MCF 10A (cell line): ENCODE data around the gene HECA. TPM values are rescaled to one million over a fixed set of nuclear protein-coding genes. Genes with fewer than 3 reads are reported as not detected.
A peak's percentile ranks its signal among the peaks of the same experiment; 100 is the strongest.
"Not testable (repeated sequence)": the region's sequence is repeated elsewhere in the genome, so short reads cannot be mapped to it uniquely, and the experiment has no call there.

Source experiments
- BruUV-seq: library from RNA; stranded (reverse); fragments of 400-500 nt; replicated peaks from 2 replicates; lab custom pipeline; 2021; lab: Mats Ljungman, UMichigan
- CTCF ChIA-PET: fragments of 300-600 bp; sonication (Branson Sonifier 250); formaldehyde crosslinking; extraction: SDS; loops from one replicate; lab custom pipeline; 2021; ENCODE audit warnings: antibody characterized with exemption, inconsistent platforms; lab: Yijun Ruan, JAX
- POLR2A ChIA-PET: fragments of 300-600, 350-650 bp; sonication (Branson Sonifier 250); formaldehyde crosslinking; extraction: SDS; loops from one replicate; lab custom pipeline; 2020; ENCODE audit warnings: antibody characterized with exemption, inconsistent platforms; lab: Yijun Ruan, JAX
- DNase-seq: peaks from one replicate; pipeline ENCODE4 v3.0.0-alpha.2; 2018; ENCODE audit not compliant: unreplicated experiment
- H3K27ac Mint-ChIP-seq: one replicate; pipeline ENCODE4 v1.8.0; 2022; ENCODE audit warnings: mild to moderate bottlenecking, low read depth, mixed read lengths; ENCODE audit not compliant: unreplicated experiment
- H3K27me3 Mint-ChIP-seq: one replicate; pipeline ENCODE4 v1.8.0; 2022; ENCODE audit warnings: mixed read lengths; ENCODE audit not compliant: insufficient read depth, unreplicated experiment
- H3K36me3 Mint-ChIP-seq: one replicate; pipeline ENCODE4 v1.8.0; 2022; ENCODE audit warnings: mild to moderate bottlenecking, moderate library complexity, mixed read lengths; ENCODE audit not compliant: insufficient read depth, unreplicated experiment
- H3K4me1 Mint-ChIP-seq: one replicate; pipeline ENCODE4 v1.8.0; 2022; ENCODE audit warnings: mixed read lengths; ENCODE audit not compliant: insufficient read depth, unreplicated experiment
- H3K4me3 Mint-ChIP-seq: one replicate; pipeline ENCODE4 v1.8.0; 2022; ENCODE audit warnings: mild to moderate bottlenecking, moderate library complexity, mixed read lengths; ENCODE audit not compliant: unreplicated experiment
- H3K9me3 Mint-ChIP-seq: one replicate; pipeline ENCODE4 v1.8.0; 2022; ENCODE audit warnings: mixed read lengths; ENCODE audit not compliant: unreplicated experiment
- CTCF ChIP-seq: fragments of 200-600 bp; IDR thresholded peaks from one replicate; pipeline ENCODE4 v1.8.0; 2022; ENCODE audit warnings: antibody characterized with exemption, mild to moderate bottlenecking; ENCODE audit not compliant: unreplicated experiment
- intact Hi-C: fragments of 100-400 bp; cut with micrococcal nuclease; formaldehyde crosslinking; loops from 2 replicates; pipeline ENCODE4 v1.14.1; 2022
- total RNA-seq: library from RNA; stranded (reverse); gene quantifications from 2 replicates; pipeline ENCODE4 v1.2.3, GENCODE V29; 2022

Gene HECA
- total RNA-seq, 1 experiment from 2014 or later, result 11.1 TPM

GRCh38 chr6:139119552-139119951 lies 15.3 kb upstream of the HECA start:
- Mint-ChIP-seq H3K27me3 (no peaks in the 10 kb centered on the region), H3K4me3 (no peak overlapping the region), H3K27ac (no peak overlapping the region), H3K4me1 (peaks cover under 1% of the 10 kb centered on the region), H3K9me3 (peaks cover 9% of the 10 kb centered on the region), H3K36me3 (no peaks in the 10 kb centered on the region)
- no peak for DNase-seq
- no peak for TF ChIP-seq CTCF
- POLR2A ChIA-PET, result interaction anchor here (0.7 kb wide), 1 partner anchor 15 kb away, joined by 3 read pairs; no protein-coding TSS in a partner anchor
- no TSS peak for BruUV-seq
- CTCF ChIA-PET, result no interaction called here
- intact Hi-C loops, result no loop called here

- CTCF ChIA-PET, result interaction anchor here (1.1 kb wide), 1 partner anchor 97 kb away, joined by 4 read pairs; no protein-coding TSS in a partner anchor
- peaks cover 22% of the 10 kb centered on the region for H3K4me1 Mint-ChIP-seq
- H3K4me3 Mint-ChIP-seq, BruUV-seq, DNase-seq, intact Hi-C loops, H3K36me3 Mint-ChIP-seq, H3K9me3 Mint-ChIP-seq, POLR2A ChIA-PET, H3K27ac Mint-ChIP-seq, H3K27me3 Mint-ChIP-seq: not testable (repeated sequence)
Observed at GRCh38 chr6:139122823-139123222, 12.1 kb upstream of the HECA start.

GRCh38 chr6:139124887-139125672 lies 9.8 kb upstream of the HECA start:
- Mint-ChIP-seq H3K27me3 (no peaks in the 10 kb centered on the region), H3K27ac (no peak overlapping the region), H3K4me3 (no peak overlapping the region), H3K9me3 (peaks cover 5% of the 10 kb centered on the region), H3K4me1 (peaks cover 22% of the 10 kb centered on the region), H3K36me3 (no peaks in the 10 kb centered on the region)
- ChIA-PET POLR2A (interaction anchor here (0.7 to 3.2 kb wide), 8 partner anchors 8 to 1446 kb away, joined by 3 to 7 read pairs (median 3); partner anchors contain the start of gene HECA), CTCF (interaction anchor here (0.7 to 1.0 kb wide), 3 partner anchors 219 to 265 kb away, joined by 3 read pairs; no protein-coding TSS in a partner anchor)
- intact Hi-C loops, result loop anchor here (1.0 kb wide), 1 partner anchor 239 kb away; no protein-coding TSS in a partner anchor
- peak; percentile 80 for DNase-seq
- no TSS peak for BruUV-seq
- peak; percentile 10 for TF ChIP-seq CTCF

GRCh38 chr6:139126255-139126654 lies 8.6 kb upstream of the HECA start:
- BruUV-seq, result no TSS peak

More at GRCh38 chr6:139126255-139126654, 8.6 kb upstream of the HECA start:
- intact Hi-C loops, result no loop called here
- Mint-ChIP-seq H3K4me3 (no peak overlapping the region), H3K9me3 (no peaks in the 10 kb centered on the region), H3K4me1 (peaks cover 22% of the 10 kb centered on the region), H3K27ac (peak overlapping the region; percentile 57), H3K36me3 (no peaks in the 10 kb centered on the region), H3K27me3 (no peaks in the 10 kb centered on the region)
- POLR2A ChIA-PET, result interaction anchor here (0.6 to 3.2 kb wide), 7 partner anchors 8 to 642 kb away, joined by 3 to 7 read pairs (median 3); partner anchors contain the start of gene HECA
- no peak for TF ChIP-seq CTCF
- peak; percentile 85 for DNase-seq
- CTCF ChIA-PET, result interaction anchor here (0.6 to 1.0 kb wide), 3 partner anchors 15 to 218 kb away, joined by 3 read pairs; no protein-coding TSS in a partner anchor
